Subcutaneous adipose tissue (tissue), 4 donors: ENCODE results near the gene WDR93. TPM values are rescaled to one million over a fixed set of nuclear protein-coding genes. Genes with fewer than 3 reads are reported as not detected.

Experiments
- CTCF ChIP-seq: fragments of 450-650 bp; IDR thresholded peaks from one replicate; pipeline ENCODE4 v1.5.1; 2016; ENCODE audit warnings: low read depth, mild to moderate bottlenecking, control low read depth, antibody characterized with exemption, moderate library complexity
- total RNA-seq, 4 donors: library from RNA; depleted of rRNA; stranded (reverse); fragments of >200 nt; gene quantifications; one replicate each; pipeline ENCODE4 v1.1.0, GENCODE V29; 2016

The WDR93 gene
- total RNA-seq, 4 donors from 2014 or later, result 0.57 to 1.8 (median 0.85) TPM; not detected in 1

GRCh38 chr15:89724621-89725020 is 34.0 kb downstream of the WDR93 start:
- TF ChIP-seq CTCF, result no peak

GRCh38 chr15:89725064-89725463 is 34.5 kb downstream of the WDR93 start:
- TF ChIP-seq CTCF, result no peak

- no peak for TF ChIP-seq CTCF
Observed at GRCh38 chr15:89728254-89728653, 37.6 kb downstream of the WDR93 start.

- no peak for TF ChIP-seq CTCF
Observed at GRCh38 chr15:89731275-89731674, 40.7 kb downstream of the WDR93 start.

GRCh38 chr15:89732451-89733172 is 42.0 kb downstream of the WDR93 start:
- TF ChIP-seq CTCF, result no peak

GRCh38 chr15:89735773-89736172 is 45.2 kb downstream of the WDR93 start:
- no peak for TF ChIP-seq CTCF

GRCh38 chr15:89740137-89740536 is 49.5 kb downstream of the WDR93 start:
- TF ChIP-seq CTCF, result no peak
